HepG2 (cell line): ENCODE data around the gene HNRNPL. TPM values are rescaled to one million over a fixed set of nuclear protein-coding genes. Genes with fewer than 3 reads are reported as not detected.

Source experiments
- ATAC-seq: fragments of 200-7000 bp; cut with Tn5 transposase; 3 replicates; pipeline ENCODE4 v1.9.1; 2020; ENCODE audit warnings: mild to moderate bottlenecking, moderate library complexity
- BruUV-seq: library from RNA; stranded (reverse); fragments of 400-500 nt; replicated peaks from 2 replicates; lab custom pipeline; 2021; lab: Mats Ljungman, UMichigan
- CTCF ChIA-PET: fragments of 300-600 bp; formaldehyde crosslinking; extraction: SDS; loops from one replicate; lab custom pipeline; 2021; ENCODE audit warnings: low total read pairs, inconsistent platforms, low intra/inter-chr PET ratio; lab: Yijun Ruan, JAX
- POLR2A ChIA-PET: fragments of 350-600 bp; sonication (Branson Sonifier 250); formaldehyde crosslinking; loops from one replicate; lab custom pipeline; 2020; ENCODE audit warnings: antibody characterized with exemption, inconsistent platforms; lab: Yijun Ruan, JAX
- DNase-seq: peaks from one replicate; pipeline ENCODE4 v3.0.0-alpha.2; 2015; ENCODE audit warnings: low spot score
- FAIRE-seq: peaks from 3 replicates; lab custom pipeline; 2011; peaks lifted over from hg19 to GRCh38; lab: Jason Lieb, UNC
- H2AFZ ChIP-seq: one replicate; pipeline ENCODE4 v1.6.1; 2011; ENCODE audit warnings: low read length, inconsistent platforms
- H3K27ac ChIP-seq: fragments of 300-600 bp; 3 replicates; pipeline ENCODE4 v1.8.0; 2011; ENCODE audit warnings: mixed run types, mild to moderate bottlenecking, mixed read lengths, low read length, inconsistent platforms; ENCODE audit not compliant: insufficient read depth; ENCODE audit errors: extremely low read length
- H3K27me3 ChIP-seq, 2 experiments: fragments of 200-600 bp in 1 of 2; 2 replicates in 1 of 2; 3 replicates in 1 of 2; pipeline versions ENCODE4 v1.6.0 to v1.8.0; 2011; ENCODE audit warnings: low read length in 2 of 2, mild to moderate bottlenecking in 2 of 2, moderate library complexity in 2 of 2, inconsistent platforms in 1 of 2; ENCODE audit not compliant: insufficient read depth in 2 of 2, control insufficient read depth in 1 of 2
- H3K36me3 ChIP-seq, 2 experiments: fragments of 200-600 bp in 1 of 2; replicated peaks in 1 of 2; 2 replicates in 1 of 2; 3 replicates in 1 of 2; pipeline versions ENCODE4 v1.5.1 to v1.8.0; 2011; ENCODE audit warnings: low read length in 2 of 2, inconsistent platforms in 1 of 2; ENCODE audit not compliant: insufficient read depth in 2 of 2, control insufficient read depth in 1 of 2
- H3K4me1 ChIP-seq: 2 replicates; pipeline ENCODE4 v1.5.1; 2012; ENCODE audit warnings: low read length, inconsistent platforms; ENCODE audit not compliant: insufficient read depth
- H3K4me2 ChIP-seq: 2 replicates; pipeline ENCODE4 v1.6.0; 2011; ENCODE audit warnings: low read depth, low read length, inconsistent platforms
- H3K4me3 ChIP-seq, 3 experiments: fragments of 200-600 bp in 1 of 3; sonication (generic), shearing (Covaris generic) in 1 of 3; replicated peaks in 1 of 3; 2 replicates each; pipeline ENCODE4 v1.5.1; 2011 to 2016; ENCODE audit warnings: low read length in 3 of 3, inconsistent platforms in 2 of 3, low read depth in 2 of 3, mild to moderate bottlenecking in 2 of 3, control low read depth in 1 of 3, mixed read lengths in 1 of 3; ENCODE audit not compliant: insufficient read depth in 1 of 3
- H3K79me2 ChIP-seq: one replicate; pipeline ENCODE4 v1.6.1; 2011; ENCODE audit warnings: low read length, inconsistent platforms; ENCODE audit not compliant: insufficient read depth
- H3K9ac ChIP-seq: 2 replicates; pipeline ENCODE4 v1.6.0; 2011; ENCODE audit warnings: mild to moderate bottlenecking, low read depth, low read length, inconsistent platforms; ENCODE audit not compliant: insufficient read depth
- H3K9me3 ChIP-seq: 2 replicates; pipeline ENCODE4 v1.5.1; 2012; ENCODE audit warnings: mild to moderate bottlenecking, low read length
- H4K20me1 ChIP-seq: 2 replicates; pipeline ENCODE4 v1.6.0; 2011; ENCODE audit warnings: inconsistent platforms, mild to moderate bottlenecking, low read length, moderate library complexity; ENCODE audit not compliant: insufficient read depth
- RBM22 ChIP-seq: fragments of 200-400 bp; formaldehyde crosslinking; optimal IDR thresholded peaks from 2 replicates; pipeline ENCODE3; 2017; ENCODE audit warnings: mild to moderate bottlenecking, low read length, moderate library complexity
- WGBS: methylation state at CpG from one replicate; pipeline ENCODE4 v1.1.6; 2017; ENCODE audit warnings: low lambda C conversion rate; 5-methylcytosine and 5-hydroxymethylcytosine counted together
- in situ Hi-C: cut with HindIII; loops from 2 replicates; pipeline ENCODE4 v1.10.0; 2017; ENCODE audit warnings: low pct_unique_long_range_greater_than_20kb; ENCODE audit not compliant: extremely low pct_ligation_motif_present
- intact Hi-C: fragments of 100-400 bp; cut with micrococcal nuclease; formaldehyde crosslinking; loops from one replicate; pipeline ENCODE4 v1.10.0; 2022; ENCODE audit not compliant: unreplicated experiment
- polyA plus RNA-seq, 8 experiments: library from polyadenylated mRNA; depleted of rRNA in 3 of 8; stranded (reverse) in 7 of 8; unstranded in 1 of 8; fragments of >200 nt; fragmentation: Illumina TruSeq in 4 of 8; extraction: Trizol in 4 of 8; gene quantifications; 2 replicates each; pipeline versions ENCODE4 v1.2.1 to v1.2.3, GENCODE V29; 2011 to 2016; ENCODE audit warnings: low read depth in 4 of 8, missing spikeins in 1 of 8, mixed read lengths in 1 of 8; ENCODE audit not compliant: insufficient read depth in 1 of 8
- total RNA-seq, 5 experiments: library from RNA; depleted of rRNA; stranded (reverse); fragments of >200 nt; fragmentation: Illumina TruSeq; extraction: Trizol; gene quantifications; 2 replicates each; pipeline ENCODE4 v1.2.3, GENCODE V29; 2016; ENCODE audit warnings: low read depth in 1 of 5
- TF ChIP-seq, protein P1 (sequence below): sonication (generic); formaldehyde crosslinking; IDR thresholded peaks from 2 replicates; pipeline ENCODE4 v1.5.1; 2020; ENCODE audit warnings: missing genetic modification reagents, mild to moderate bottlenecking, borderline replicate concordance

HNRNPL gene
- total and polyA plus RNA-seq, 2 of the 13 experiments (the other 11 are each of a cell fraction or from before 2014, with no cell fraction given), result 156 to 278 TPM

DNA sequence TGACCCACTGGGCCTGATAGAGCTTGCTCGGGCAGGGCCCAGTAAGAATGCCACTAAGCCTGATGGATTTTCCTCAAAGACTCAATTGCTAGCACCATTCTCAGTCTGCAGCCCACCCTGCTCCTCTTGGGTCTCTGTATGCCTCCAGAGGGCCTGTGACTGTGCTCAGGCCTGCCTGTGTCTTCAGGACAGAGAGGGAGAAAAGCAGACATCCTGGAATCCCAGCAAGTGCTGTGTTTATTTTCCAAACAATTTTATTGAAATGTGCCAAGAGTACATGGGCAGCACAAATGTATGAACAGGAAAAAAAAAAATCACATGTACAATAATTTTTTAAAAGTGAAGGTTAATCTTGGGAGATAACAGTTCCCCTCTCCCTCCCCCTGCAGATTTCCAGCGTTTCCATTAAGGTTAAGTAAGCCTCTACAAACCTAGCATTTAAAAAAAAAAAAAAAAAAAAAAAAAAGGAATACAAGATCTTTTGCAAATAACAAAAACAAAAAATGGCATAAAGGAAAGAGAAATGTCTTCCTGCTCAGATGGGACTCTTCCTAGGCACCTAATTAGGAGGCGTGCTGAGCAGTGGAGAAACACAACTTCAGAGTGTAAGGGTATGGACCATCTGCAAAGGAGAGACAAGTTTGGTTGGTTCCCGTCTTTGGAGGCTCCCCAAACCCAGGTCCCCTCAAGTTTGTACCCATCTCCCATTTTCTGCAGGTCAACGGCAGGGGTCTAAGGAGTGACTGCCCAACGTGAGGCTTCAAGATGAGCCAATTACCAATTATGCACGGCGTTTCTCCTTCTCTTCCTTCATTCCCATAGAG, 13.4 kb downstream of the HNRNPL start:
- Histone ChIP-seq H3K27ac (peak overlapping the region; percentile 60), H3K36me3 (peaks cover 23 to 57% of the 10 kb centered on the region in 2 experiments), H3K79me2 (peaks cover under 1% of the 10 kb centered on the region), H3K9ac (no peak overlapping the region), H3K4me2 (no peak overlapping the region), H3K9me3 (no peaks in the 10 kb centered on the region), H2AFZ (no peak overlapping the region), H3K4me3 (no peak overlapping the region), H4K20me1 (peaks cover 12% of the 10 kb centered on the region)
- no peak for DNase-seq
- POLR2A ChIA-PET, result interaction anchor here (1.5 to 6.2 kb wide), 2 partner anchors 14 to 24 kb away, joined by 3 to 148 read pairs; partner anchors contain the start of gene HNRNPL
- in situ Hi-C loops, result no loop called here
- ATAC-seq, result no peak
- no peak for FAIRE-seq
- 94% methylated on average over 7 of the region's 8 CpGs for WGBS
- peak; percentile 86 for TF ChIP-seq RBM22
- TF ChIP-seq, protein P1, sequence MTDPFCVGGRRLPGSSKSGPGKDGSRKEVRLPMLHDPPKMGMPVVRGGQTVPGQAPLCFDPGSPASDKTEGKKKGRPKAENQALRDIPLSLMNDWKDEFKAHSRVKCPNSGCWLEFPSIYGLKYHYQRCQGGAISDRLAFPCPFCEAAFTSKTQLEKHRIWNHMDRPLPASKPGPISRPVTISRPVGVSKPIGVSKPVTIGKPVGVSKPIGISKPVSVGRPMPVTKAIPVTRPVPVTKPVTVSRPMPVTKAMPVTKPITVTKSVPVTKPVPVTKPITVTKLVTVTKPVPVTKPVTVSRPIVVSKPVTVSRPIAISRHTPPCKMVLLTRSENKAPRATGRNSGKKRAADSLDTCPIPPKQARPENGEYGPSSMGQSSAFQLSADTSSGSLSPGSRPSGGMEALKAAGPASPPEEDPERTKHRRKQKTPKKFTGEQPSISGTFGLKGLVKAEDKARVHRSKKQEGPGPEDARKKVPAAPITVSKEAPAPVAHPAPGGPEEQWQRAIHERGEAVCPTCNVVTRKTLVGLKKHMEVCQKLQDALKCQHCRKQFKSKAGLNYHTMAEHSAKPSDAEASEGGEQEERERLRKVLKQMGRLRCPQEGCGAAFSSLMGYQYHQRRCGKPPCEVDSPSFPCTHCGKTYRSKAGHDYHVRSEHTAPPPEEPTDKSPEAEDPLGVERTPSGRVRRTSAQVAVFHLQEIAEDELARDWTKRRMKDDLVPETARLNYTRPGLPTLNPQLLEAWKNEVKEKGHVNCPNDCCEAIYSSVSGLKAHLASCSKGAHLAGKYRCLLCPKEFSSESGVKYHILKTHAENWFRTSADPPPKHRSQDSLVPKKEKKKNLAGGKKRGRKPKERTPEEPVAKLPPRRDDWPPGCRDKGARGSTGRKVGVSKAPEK, result no peak
- TF ChIP-seq, all 625 proteins: peak for 1
- BruUV-seq, result no TSS peak
- Histone ChIP-seq H3K4me1 (peaks cover 60% of the 10 kb centered on the region), H3K27me3 (no peaks in the 10 kb centered on the region; a peak in 1 of 5 replicates)
- CTCF ChIA-PET, result no interaction called here
- intact Hi-C loops, result loop anchor here (10.0 kb wide), 1 partner anchor 182 kb away; no protein-coding TSS in a partner anchor
